NCI-H69 (cell line): ENCODE measurements around the gene HMG20B.
"Not testable (repeated sequence)": the region's sequence is repeated elsewhere in the genome, so short reads cannot be mapped to it uniquely, and the experiment has no call there.

Experiments used
- DNase-seq: peaks from one replicate; lab custom pipeline; 2025; lab: John Stamatoyannopoulos, UW

HMG20B gene

DNA sequence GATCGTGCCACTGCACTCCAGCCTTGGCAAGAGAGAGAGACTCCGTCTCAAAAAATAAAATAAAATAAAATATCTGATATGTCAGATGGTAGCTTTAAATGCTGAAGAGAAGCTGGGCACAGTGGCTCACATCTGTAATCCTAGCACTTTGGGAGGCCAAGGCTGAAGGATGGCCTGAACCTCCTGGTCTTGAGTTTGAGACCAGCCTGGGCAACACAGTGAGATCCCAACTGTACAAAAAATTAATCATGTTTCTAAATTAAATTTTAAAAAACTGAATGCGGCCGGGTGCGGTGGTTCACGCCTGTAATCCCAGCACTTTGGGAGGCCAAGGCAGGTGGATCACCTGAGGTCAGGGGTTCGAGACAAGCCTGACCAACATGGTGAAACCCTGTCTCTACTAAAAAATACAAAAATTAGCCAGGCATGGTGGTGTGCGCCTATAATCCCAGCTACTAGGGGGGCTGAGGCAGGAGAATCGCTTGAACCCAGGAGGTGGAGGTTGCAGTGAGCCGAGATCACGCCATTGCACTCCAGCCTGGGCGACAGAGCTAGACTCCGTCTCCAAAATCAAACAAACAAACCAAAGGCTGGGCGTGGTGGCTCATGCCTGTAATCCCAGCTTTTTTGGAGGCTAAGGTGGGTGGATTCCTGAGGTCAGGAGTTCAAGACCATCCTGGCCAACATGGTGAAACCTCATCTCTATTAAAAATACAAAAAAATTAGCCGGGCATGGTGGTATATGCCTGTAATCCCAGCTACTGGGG is 11.5 kb downstream of the HMG20B start:
- not testable (repeated sequence) for DNase-seq

DNA sequence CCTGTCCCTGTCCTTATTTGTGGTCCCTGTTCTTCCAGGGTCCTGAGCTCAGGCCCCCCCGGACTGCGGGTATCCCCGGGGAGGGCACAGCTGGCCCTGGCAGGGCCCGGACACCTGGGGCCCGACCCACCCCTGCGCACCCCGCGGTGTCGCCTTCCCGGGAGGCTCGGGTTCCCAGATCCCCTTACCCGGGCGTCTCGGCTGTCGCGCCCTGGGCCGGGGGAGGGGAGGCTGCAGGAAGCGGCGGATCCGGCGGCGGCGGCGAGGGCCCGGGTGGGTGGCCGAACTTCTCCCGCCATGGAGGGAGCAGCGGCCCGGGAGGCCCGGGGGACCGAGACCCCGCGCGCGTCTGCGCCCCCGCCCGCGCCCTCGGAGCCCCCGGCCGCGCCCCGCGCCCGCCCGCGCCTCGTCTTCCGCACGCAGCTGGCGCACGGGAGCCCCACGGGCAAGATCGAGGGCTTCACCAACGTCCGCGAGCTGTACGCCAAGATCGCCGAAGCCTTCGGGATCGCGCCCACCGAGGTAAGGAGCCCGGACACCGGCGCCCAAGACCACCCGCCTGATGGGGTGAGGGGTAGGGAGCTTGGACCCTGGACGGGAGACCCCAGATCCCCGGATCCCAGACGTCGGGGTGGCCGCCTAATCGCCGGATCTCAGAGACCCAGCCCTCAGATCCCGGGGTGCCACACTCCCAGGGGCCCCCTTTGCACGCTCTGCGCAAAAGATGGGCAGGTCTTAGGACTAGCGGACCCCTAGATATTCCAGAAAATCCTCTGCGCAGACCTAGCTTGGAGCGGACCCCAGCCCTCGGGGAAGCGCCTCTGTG is 12.8 kb downstream of the HMG20B start, which contains the start of gene GIPC3:
GIPC3 (plus strand) TSS at position 178 of the 826 bp plus-strand sequence; CDS start at position 298, 120 bp downstream.
- DNase-seq, result peak; percentile 41

DNA sequence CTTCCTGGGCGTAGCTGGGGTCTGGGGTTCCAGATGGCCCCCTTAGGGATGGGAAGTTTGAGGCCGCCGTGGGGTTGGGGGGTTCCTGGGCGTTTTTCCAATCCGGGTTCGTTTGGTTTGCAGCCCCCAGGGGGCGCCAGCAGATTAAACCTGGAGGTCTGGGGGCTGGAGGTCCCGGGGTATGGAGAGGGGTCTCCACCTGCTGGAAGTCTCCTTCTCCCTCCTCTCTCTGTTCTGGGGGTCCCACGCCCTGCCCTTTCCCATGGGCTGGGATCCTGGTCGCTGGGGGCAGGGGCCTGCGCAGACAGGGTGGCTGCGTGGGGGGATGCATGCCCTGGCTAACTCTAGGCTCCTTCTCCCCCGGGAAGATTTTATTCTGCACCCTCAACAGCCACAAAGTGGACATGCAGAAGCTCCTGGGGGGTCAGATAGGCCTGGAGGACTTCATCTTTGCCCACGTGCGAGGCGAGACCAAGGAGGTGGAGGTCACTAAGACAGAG is 13.4 kb downstream of the HMG20B start:
- peak; percentile 61 for DNase-seq

GRCh38 chr19:3586707-3587346 is 14.1 kb downstream of the HMG20B start:
- DNase-seq, result peak; percentile 49

DNA sequence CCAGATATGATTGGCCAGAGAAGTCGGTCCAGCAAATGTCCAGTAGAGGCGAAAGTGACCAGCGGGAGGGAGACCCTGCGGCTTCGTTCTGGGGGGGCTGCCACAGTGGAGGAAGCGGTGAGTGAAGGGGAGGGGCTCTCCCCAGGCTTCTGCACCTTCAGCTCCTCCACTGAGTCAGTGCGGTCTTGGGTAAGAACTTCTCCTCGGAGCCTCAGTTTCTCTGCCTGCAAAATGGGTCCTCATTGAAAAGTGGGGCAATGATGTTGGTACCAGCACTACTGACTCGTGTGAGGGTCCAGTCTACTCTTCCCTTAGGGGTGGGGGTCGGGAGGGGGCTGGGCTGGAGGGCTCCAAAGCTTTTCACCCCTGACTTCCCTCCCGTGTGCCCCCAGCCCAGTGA is 16.7 kb downstream of the HMG20B start:
- DNase-seq, result no peak

DNA sequence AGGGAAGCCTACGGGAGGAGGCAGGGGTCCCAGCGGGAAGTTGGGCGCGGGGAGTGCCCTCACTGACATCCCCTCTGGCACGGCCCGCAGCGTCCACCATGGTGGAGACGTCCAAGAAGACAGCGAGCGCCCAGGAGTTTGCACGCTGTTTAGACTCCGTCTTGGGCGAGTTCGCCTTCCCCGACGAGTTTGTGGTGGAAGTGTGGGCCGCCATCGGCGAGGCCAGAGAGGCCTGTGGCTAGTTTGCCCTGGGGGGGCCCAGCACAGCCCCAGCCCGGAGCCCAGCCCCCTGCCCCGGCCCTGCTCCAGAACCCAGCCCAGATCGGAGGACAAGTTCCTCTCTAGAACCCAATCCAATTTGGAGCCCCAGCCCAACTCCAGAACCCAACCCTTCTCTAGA is 17.2 kb downstream of the HMG20B start:
- DNase-seq, result no peak

- DNase-seq, result no peak
These were observed 18.4 kb downstream of the HMG20B start for GRCh38 chr19:3590991-3591659.

DNA sequence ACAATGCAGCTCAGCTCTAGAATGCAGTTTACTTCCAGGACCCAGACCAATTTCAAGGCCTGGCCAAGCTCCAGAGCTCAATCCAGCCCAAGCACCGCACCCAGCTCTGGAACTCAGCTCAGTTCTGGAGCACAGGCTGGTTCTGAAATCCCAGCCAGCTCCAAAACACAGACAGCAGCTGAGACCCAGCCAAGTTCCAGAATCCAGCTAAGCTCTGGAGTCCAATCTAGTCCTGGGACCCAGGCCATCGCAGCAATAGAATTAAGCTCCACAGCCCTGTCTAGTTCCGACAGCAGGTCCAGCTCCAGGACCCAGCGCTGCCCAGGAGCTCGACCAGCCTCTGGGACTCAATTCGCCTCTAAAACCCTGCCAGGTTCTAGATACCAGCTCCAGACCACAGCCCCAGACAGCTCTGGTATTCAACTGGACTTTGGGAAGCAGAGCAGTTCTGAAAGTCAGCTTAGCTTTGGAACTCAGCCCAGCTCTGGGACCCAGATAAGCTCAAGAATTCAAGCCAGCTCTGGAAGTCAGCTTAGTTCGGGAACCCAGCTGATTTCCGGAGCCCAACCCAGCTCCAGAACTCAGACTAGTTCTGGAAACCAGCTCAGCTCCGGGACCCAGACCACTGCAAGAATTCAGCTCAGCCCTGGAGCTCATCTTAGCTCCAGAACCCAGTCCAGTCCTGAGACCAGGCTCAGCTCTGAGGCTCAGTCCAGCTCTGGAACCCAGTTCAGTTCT is 19.3 kb downstream of the HMG20B start:
- DNase-seq, result no peak

DNA sequence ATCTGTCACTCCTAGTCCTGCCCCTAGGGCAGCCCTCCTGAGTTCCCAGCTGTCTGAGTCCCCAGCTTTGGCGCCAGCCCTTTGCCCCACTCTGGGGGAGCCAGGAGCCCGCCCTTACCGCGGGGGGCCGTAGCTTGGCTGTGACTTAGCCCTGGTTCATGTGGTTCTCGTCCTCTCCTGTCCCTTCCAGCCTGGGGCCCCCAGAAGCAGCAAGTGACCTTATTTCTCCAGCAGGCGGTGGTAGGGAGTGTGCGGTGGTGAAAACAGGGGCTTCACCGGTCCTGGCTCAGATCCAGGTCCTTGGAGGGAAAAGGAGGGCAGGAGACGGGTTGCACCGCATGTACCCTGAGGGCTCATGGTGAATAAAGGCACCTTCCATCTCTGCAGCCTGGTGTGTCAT is 20.4 kb downstream of the HMG20B start:
- peak; percentile 23 for DNase-seq

- DNase-seq, result peak; percentile 38
These were observed 22.8 kb downstream of the HMG20B start for GRCh38 chr19:3595521-3596061.

DNA sequence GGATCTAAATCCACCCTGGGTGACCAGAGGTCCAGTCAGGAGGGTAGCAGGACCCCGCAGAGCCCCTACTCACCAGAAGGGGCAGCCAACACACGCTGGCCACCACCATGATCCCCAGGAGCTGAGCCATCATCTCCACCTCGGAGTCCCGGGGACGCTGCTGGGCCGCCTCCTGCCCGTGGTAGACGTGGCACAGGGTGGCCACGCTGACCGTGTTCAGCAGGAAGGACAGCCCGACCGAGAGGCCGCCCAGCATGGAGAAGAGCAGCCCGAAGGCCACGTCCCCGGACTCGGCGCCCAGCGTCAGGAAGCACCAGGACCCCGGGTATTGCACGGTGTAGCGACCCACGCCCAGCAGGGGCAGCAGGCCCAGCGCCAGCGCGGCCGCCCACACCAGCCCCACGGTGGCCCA is 27.0 kb downstream of the HMG20B start:
- no peak for DNase-seq

DNA sequence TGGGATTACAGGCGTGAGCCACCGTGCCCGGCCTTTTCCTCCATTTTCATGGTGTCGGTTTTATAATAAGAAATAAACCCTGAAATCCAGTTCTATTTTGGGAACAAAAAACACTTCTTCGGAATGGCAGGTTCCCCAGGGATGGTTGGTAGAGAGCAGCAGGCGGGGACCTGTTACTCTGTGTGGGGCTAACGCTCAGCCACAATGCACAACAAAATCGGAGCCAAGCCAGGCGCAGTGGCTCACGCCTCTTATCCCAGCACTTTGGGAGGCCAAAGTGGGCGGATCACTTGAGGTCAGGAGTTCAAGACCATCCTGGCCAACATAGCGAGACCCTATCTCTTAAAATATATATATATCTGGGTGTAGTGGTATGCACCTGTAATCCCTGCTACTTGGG is 28.3 kb downstream of the HMG20B start:
- no peak for DNase-seq

DNA sequence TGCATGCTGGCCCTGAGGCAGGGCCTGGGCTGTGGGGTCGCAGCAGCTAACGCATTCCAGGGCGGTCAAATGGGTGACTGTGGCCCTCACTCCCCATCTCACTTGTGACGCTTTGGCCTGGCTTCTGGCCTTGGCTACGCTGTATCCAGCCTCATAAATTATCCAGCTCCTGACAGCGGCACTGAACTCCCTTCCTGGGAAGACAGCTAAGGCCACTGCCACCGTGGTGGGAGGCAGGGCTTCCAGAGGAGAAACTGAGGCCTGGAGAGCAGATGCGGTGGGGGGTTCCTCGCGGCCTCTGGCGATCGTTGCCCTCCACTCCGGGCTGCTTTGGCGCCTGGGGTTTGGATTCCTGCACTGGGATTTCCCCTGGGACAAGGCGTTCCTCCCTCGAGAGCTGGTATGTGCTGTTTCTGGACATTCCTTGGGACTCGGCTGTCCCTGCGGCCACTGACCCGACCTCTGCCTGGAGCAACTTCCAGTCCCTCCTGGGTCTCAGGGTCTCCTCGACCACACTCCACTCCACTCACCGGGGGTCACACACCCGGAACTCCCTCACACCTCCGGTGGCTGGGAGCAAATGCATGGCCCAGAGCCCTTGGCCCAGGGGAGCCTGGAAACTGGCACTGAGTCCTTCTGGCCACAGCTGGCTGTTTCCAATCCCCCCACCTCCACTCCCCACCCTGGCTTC is 30.5 kb downstream of the HMG20B start:
- peak; percentile 26 for DNase-seq

- no peak for DNase-seq
These were observed 31.7 kb downstream of the HMG20B start for GRCh38 chr19:3604227-3604986.

DNA sequence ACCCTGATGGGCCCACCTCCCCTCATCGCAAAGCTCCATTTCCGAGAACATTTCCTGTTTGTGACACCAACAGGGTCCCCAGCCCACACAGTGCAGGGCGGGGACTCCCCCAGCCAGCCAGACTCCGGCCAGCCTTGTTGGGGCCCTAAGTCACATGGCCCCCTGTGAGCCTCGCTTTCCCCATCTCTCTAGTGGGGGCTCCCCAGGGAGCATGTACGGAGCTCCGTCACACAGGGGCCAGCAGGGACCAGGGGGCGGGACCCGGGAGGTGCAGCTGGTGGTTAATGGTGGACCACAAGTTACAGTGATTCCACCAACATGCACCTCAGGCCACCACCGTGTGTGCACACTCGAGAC is 32.2 kb downstream of the HMG20B start:
- no peak for DNase-seq

DNA sequence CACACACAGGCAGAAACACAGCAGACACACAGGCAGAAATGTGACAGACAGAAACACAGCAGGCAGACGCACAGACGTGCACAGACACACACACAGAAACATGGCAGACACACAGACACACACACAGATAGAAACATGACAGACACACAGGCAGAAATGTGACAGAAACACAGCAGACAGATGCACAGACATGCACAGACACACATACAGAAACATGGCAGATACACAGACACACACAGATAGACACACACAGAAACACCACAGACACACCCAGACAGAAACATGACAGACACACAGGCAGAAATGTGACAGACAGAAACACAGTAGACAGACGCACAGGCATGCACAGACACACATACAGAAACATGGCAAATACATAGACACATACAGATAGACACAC is 32.6 kb downstream of the HMG20B start:
- no peak for DNase-seq

- peak; percentile 62 for DNase-seq
These were observed 33.0 kb downstream of the HMG20B start for GRCh38 chr19:3605770-3606169.

- DNase-seq, result peak; percentile 84
These were observed 33.5 kb downstream of the HMG20B start for GRCh38 chr19:3606174-3606689.

DNA sequence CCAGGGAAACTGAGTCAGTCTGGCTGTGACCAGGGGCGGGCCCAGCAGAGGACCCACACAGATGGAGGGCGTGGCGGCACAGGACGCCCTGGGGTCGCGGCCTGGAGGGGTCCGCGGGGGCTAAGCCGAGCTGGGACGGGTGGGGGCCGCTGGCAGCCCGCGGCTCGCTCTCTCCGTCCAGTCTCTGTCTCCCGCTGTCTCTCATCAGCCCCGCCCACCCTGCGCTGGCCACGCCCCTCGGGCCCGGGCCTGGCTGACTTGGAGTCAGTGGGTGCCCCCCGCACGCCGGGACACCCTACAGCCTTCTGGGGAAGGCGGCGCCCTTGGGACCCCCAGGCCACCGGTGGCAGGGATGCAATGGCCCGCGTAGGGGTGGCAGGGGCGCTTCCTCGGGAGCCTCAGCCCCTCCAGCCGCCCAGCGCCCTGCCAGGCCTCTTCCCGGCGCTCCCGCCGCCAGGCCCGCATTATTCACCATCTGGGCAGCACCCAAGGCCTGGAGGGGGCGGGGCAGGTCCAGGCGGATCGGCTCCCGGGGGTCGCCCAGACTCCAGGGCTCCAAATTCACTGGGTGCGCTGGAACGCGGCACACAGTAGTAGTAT is 34.0 kb downstream of the HMG20B start, which contains the start of gene TBXA2R:
TBXA2R (minus strand) TSS at position 186 of the 600 bp plus-strand sequence. CDS start 6,241 bp downstream, outside the sequence.
- peak; percentile 73 for DNase-seq
